Mesenchymal stem cell (in vitro differentiated cells and primary cell): Measurements from ENCODE around the gene ROPN1B. TPM values are rescaled to one million over a fixed set of nuclear protein-coding genes. Genes with fewer than 3 reads are reported as not detected.
"Not testable (repeated sequence)": the region's sequence is repeated elsewhere in the genome, so short reads cannot be mapped to it uniquely, and the experiment has no call there.

ENCODE experiments used
- DNase-seq: peaks from one replicate; pipeline ENCODE4 v3.0.0-alpha.2; 2013
- H2AFZ ChIP-seq: one replicate; pipeline ENCODE4 v1.6.1; 2013; ENCODE audit warnings: low read depth, mild to moderate bottlenecking, control low read depth, inconsistent platforms, low read length, moderate library complexity
- H2AK5ac ChIP-seq: 2 replicates; pipeline ENCODE4 v1.6.1; 2013; ENCODE audit warnings: low read length, moderate library complexity, mild to moderate bottlenecking, inconsistent platforms; ENCODE audit not compliant: severe bottlenecking
- H2BK120ac ChIP-seq: one replicate; pipeline ENCODE4 v1.6.1; 2013; ENCODE audit warnings: low read depth, mild to moderate bottlenecking, inconsistent platforms, low read length, moderate library complexity
- H2BK12ac ChIP-seq, 2 experiments: one replicate each; pipeline ENCODE4 v1.6.1; 2013; ENCODE audit warnings: inconsistent platforms in 2 of 2, low read length in 2 of 2, mild to moderate bottlenecking in 2 of 2, moderate library complexity in 2 of 2, control low read depth in 1 of 2
- H2BK15ac ChIP-seq: one replicate; pipeline ENCODE4 v1.6.1; 2013; ENCODE audit warnings: mild to moderate bottlenecking, low read depth, inconsistent platforms; ENCODE audit not compliant: poor library complexity, severe bottlenecking
- H2BK5ac ChIP-seq: 2 replicates; pipeline ENCODE4 v1.6.1; 2013; ENCODE audit warnings: low read depth, mild to moderate bottlenecking, low read length, control low read depth, inconsistent platforms; ENCODE audit not compliant: poor library complexity, severe bottlenecking
- H3K14ac ChIP-seq, 2 experiments: one replicate each; pipeline ENCODE4 v1.6.1; 2013; ENCODE audit warnings: inconsistent platforms in 2 of 2, low read length in 2 of 2, control low read depth in 1 of 2, mild to moderate bottlenecking in 1 of 2, moderate library complexity in 1 of 2
- H3K18ac ChIP-seq, 2 experiments: one replicate each; pipeline ENCODE4 v1.6.1; 2013; ENCODE audit warnings: inconsistent platforms in 2 of 2, low read length in 2 of 2, control low read depth in 1 of 2, low read depth in 1 of 2, mild to moderate bottlenecking in 1 of 2
- H3K23ac ChIP-seq, 2 experiments: one replicate each; pipeline ENCODE4 v1.6.1; 2013; ENCODE audit warnings: inconsistent platforms in 2 of 2, low read length in 2 of 2, mild to moderate bottlenecking in 2 of 2, moderate library complexity in 2 of 2, control low read depth in 1 of 2
- H3K27ac ChIP-seq: 2 replicates; pipeline ENCODE4 v1.5.1; 2013; ENCODE audit warnings: mild to moderate bottlenecking, moderate library complexity, low read length, control low read depth, inconsistent platforms; ENCODE audit not compliant: poor library complexity, severe bottlenecking
- H3K27me3 ChIP-seq, 2 experiments: 2 replicates each; pipeline versions ENCODE4 v1.6.1 to v1.7.0; 2013; ENCODE audit warnings: low read length in 2 of 2, mild to moderate bottlenecking in 2 of 2, moderate library complexity in 2 of 2, control low read depth in 1 of 2, inconsistent platforms in 1 of 2; ENCODE audit not compliant: control insufficient read depth in 1 of 2, insufficient read depth in 1 of 2
- H3K36me3 ChIP-seq, 2 experiments: 2 replicates each; pipeline versions ENCODE4 v1.6.1 to v1.7.0; 2013; ENCODE audit warnings: low read length in 2 of 2, control low read depth in 1 of 2, inconsistent platforms in 1 of 2, low read depth in 1 of 2, mild to moderate bottlenecking in 1 of 2; ENCODE audit not compliant: insufficient read depth in 2 of 2, control insufficient read depth in 1 of 2
- H3K4ac ChIP-seq, 2 experiments: one replicate each; pipeline ENCODE4 v1.6.1; 2013; ENCODE audit warnings: inconsistent platforms in 2 of 2, low read length in 2 of 2, mild to moderate bottlenecking in 2 of 2, moderate library complexity in 2 of 2, control low read depth in 1 of 2, low read depth in 1 of 2
- H3K4me1 ChIP-seq: 2 replicates; pipeline ENCODE4 v1.6.1; 2013; ENCODE audit warnings: low read depth, low read length, control low read depth; ENCODE audit not compliant: control insufficient read depth, insufficient read depth
- H3K4me2 ChIP-seq: 2 replicates; pipeline ENCODE4 v1.6.1; 2013; ENCODE audit warnings: low read length, mild to moderate bottlenecking, inconsistent platforms; ENCODE audit not compliant: poor library complexity, severe bottlenecking
- H3K4me3 ChIP-seq, 2 experiments: 2 replicates each; pipeline versions ENCODE4 v1.5.1 to v1.7.0; 2013; ENCODE audit warnings: low read length in 2 of 2, mild to moderate bottlenecking in 2 of 2, control low read depth in 1 of 2, low read depth in 1 of 2; ENCODE audit not compliant: insufficient read depth in 1 of 2
- H3K79me1 ChIP-seq: replicated peaks from 2 replicates; pipeline ENCODE4 v1.6.1; 2013; ENCODE audit warnings: mild to moderate bottlenecking, control low read depth, low read length, inconsistent platforms; ENCODE audit not compliant: poor library complexity, severe bottlenecking
- H3K9ac ChIP-seq: 2 replicates; pipeline ENCODE4 v1.7.0; 2013; ENCODE audit warnings: mild to moderate bottlenecking, low read length, moderate library complexity
- H3K9me3 ChIP-seq: 2 replicates; pipeline ENCODE4 v1.7.0; 2013; ENCODE audit warnings: mild to moderate bottlenecking, low read length; ENCODE audit not compliant: control insufficient read depth
- H4K8ac ChIP-seq: one replicate; pipeline ENCODE4 v1.6.1; 2013; ENCODE audit warnings: inconsistent platforms, mild to moderate bottlenecking, low read length, moderate library complexity
- H4K91ac ChIP-seq: one replicate; pipeline ENCODE4 v1.6.1; 2013; ENCODE audit warnings: mild to moderate bottlenecking, low read length, inconsistent platforms
- WGBS: methylation state at CpG from one replicate; pipeline ENCODE4 v1.1.7; 2013; ENCODE audit warnings: mixed read lengths; 5-methylcytosine and 5-hydroxymethylcytosine counted together
- polyA plus RNA-seq, 2 experiments: library from polyadenylated mRNA; stranded (reverse); fragments of 200-250 nt; gene quantifications; one replicate each; pipeline ENCODE4 v1.2.3, GENCODE V29; 2013

ROPN1B gene
- not detected for polyA plus RNA-seq (2013, experiment 1 of 2)
- not detected for polyA plus RNA-seq (2013, experiment 2 of 2)

GRCh38 chr3:125968701-125969592 lies at the start of gene ROPN1B:
ROPN1B (plus strand) TSS chr3:125969178; CDS start chr3:125972055, 2,877 bp downstream.
- H3K36me3 ChIP-seq, H2BK15ac ChIP-seq, H3K4me2 ChIP-seq, H3K18ac ChIP-seq, H3K4me1 ChIP-seq, H2BK12ac ChIP-seq, H2AFZ ChIP-seq, H3K9me3 ChIP-seq, H3K23ac ChIP-seq, H3K14ac ChIP-seq, H4K91ac ChIP-seq, H2AK5ac ChIP-seq, H3K79me1 ChIP-seq, H3K4me3 ChIP-seq, H4K8ac ChIP-seq, H3K27ac ChIP-seq, DNase-seq, H3K9ac ChIP-seq, H3K4ac ChIP-seq, H2BK120ac ChIP-seq, H2BK5ac ChIP-seq: not testable (repeated sequence)
- peaks cover 46 to 63% of the 10 kb centered on the region in 2 experiments for H3K27me3 ChIP-seq
- no CpG with 5 or more reads among the region's 50 CpGs for WGBS

- DNase-seq, H2AFZ ChIP-seq, H2BK5ac ChIP-seq, H3K14ac ChIP-seq, H3K9me3 ChIP-seq, H3K18ac ChIP-seq, H2BK120ac ChIP-seq, H3K27ac ChIP-seq, H3K36me3 ChIP-seq, H3K4me3 ChIP-seq, H3K23ac ChIP-seq, H2AK5ac ChIP-seq, H4K8ac ChIP-seq, H3K79me1 ChIP-seq, H2BK15ac ChIP-seq, H4K91ac ChIP-seq, H3K4me1 ChIP-seq, H3K9ac ChIP-seq, H3K27me3 ChIP-seq, H3K4me2 ChIP-seq, H2BK12ac ChIP-seq, H3K4ac ChIP-seq: not testable (repeated sequence)
- 90% methylated on average over 10 of the region's 10 CpGs for WGBS
These were observed 48.8 kb upstream of the ROPN1B start for GRCh38 chr3:125920191-125920590.

GRCh38 chr3:125920751-125921279 lies 48.2 kb upstream of the ROPN1B start:
- not testable (repeated sequence) for H2BK5ac ChIP-seq, H4K8ac ChIP-seq, H3K27me3 ChIP-seq, H2BK12ac ChIP-seq, H3K36me3 ChIP-seq, H3K14ac ChIP-seq, H3K18ac ChIP-seq, H2BK15ac ChIP-seq, H4K91ac ChIP-seq, DNase-seq, H3K27ac ChIP-seq, H2AK5ac ChIP-seq, H3K23ac ChIP-seq, H2BK120ac ChIP-seq, H3K4ac ChIP-seq, H3K4me1 ChIP-seq, H3K4me3 ChIP-seq, H3K9ac ChIP-seq, H2AFZ ChIP-seq, H3K4me2 ChIP-seq, H3K9me3 ChIP-seq, H3K79me1 ChIP-seq
- WGBS: 93% methylated on average over 14 of the region's 14 CpGs

- not testable (repeated sequence) for H2BK15ac ChIP-seq, H4K8ac ChIP-seq, H2AFZ ChIP-seq, H3K27ac ChIP-seq, H2AK5ac ChIP-seq, H3K36me3 ChIP-seq, H2BK5ac ChIP-seq, H3K14ac ChIP-seq, H3K23ac ChIP-seq, H3K9me3 ChIP-seq, H3K9ac ChIP-seq, H3K4ac ChIP-seq, H3K27me3 ChIP-seq, H3K79me1 ChIP-seq, H2BK12ac ChIP-seq, H3K18ac ChIP-seq, H3K4me2 ChIP-seq, H3K4me3 ChIP-seq, H2BK120ac ChIP-seq, H3K4me1 ChIP-seq, H4K91ac ChIP-seq
- DNase-seq: peak; percentile 34
- WGBS: 42% methylated on average over 4 of the region's 5 CpGs
These were observed 47.3 kb upstream of the ROPN1B start for GRCh38 chr3:125921712-125922111.
